HL-60 (cell line): ENCODE results near the gene UPK3B.

ENCODE experiments used
- GABPA ChIP-seq: IDR thresholded peaks from 2 replicates; pipeline ENCODE4 v1.6.1; 2012; ENCODE audit warnings: low read depth
- POLR2AphosphoS5 ChIP-seq: IDR thresholded peaks from 2 replicates; pipeline ENCODE4 v1.6.1; 2012; ENCODE audit warnings: low read depth
- TF ChIP-seq, protein P1 (sequence below): IDR thresholded peaks from one replicate; pipeline ENCODE4 v1.5.1; 2011; ENCODE audit warnings: low read length, control low read depth, inconsistent platforms; ENCODE audit not compliant: insufficient read depth
- TF ChIP-seq, protein P2 (sequence below): IDR thresholded peaks from 2 replicates; pipeline ENCODE4 v1.6.1; 2012; ENCODE audit warnings: low read depth; ENCODE audit not compliant: insufficient replicate concordance

DNA sequence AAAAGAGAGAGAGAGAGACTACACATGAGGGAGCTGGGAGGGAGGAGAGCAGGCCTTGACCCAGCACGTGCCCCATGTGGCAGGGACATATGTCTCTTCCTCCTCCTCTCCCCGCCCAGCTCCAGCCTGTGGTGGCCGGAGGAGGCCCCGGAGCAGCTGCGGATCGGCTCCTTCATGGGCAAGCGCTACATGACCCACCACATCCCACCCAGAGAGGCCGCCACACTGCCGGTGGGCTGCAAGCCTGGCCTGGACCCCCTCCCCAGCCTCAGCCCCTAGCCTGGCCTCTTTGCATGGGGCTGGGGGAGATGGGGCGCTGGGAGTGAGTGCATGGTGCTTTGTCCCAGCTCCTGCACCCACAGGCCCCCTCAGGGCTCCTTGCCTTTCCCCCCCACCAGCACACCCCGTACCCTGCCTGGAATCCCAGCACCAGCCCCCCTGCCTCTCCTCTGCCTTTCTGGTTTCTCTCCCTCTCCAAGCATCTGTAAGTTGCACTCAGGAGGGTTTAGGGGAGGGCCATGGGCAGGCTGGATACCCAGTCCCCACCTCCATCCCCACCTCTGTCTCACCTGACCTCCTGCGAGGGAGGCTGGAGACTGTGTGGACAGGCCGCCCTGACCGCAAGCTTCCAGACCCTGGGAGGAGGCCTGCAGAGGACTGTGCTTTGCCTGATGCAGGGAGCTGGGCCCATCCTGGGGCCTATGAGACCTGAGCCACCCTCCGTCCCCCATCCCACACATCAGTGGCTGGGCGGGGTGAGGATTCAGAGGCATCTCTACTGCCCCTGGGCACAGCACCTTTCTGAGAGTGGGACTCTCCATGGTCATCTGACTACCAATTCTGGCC, 4.8 kb downstream of the UPK3B start:
- TF ChIP-seq POLR2AphosphoS5 (no peak), GABPA (no peak)
- TF ChIP-seq, protein P1, sequence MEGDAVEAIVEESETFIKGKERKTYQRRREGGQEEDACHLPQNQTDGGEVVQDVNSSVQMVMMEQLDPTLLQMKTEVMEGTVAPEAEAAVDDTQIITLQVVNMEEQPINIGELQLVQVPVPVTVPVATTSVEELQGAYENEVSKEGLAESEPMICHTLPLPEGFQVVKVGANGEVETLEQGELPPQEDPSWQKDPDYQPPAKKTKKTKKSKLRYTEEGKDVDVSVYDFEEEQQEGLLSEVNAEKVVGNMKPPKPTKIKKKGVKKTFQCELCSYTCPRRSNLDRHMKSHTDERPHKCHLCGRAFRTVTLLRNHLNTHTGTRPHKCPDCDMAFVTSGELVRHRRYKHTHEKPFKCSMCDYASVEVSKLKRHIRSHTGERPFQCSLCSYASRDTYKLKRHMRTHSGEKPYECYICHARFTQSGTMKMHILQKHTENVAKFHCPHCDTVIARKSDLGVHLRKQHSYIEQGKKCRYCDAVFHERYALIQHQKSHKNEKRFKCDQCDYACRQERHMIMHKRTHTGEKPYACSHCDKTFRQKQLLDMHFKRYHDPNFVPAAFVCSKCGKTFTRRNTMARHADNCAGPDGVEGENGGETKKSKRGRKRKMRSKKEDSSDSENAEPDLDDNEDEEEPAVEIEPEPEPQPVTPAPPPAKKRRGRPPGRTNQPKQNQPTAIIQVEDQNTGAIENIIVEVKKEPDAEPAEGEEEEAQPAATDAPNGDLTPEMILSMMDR = no peak
- TF ChIP-seq, protein P2, sequence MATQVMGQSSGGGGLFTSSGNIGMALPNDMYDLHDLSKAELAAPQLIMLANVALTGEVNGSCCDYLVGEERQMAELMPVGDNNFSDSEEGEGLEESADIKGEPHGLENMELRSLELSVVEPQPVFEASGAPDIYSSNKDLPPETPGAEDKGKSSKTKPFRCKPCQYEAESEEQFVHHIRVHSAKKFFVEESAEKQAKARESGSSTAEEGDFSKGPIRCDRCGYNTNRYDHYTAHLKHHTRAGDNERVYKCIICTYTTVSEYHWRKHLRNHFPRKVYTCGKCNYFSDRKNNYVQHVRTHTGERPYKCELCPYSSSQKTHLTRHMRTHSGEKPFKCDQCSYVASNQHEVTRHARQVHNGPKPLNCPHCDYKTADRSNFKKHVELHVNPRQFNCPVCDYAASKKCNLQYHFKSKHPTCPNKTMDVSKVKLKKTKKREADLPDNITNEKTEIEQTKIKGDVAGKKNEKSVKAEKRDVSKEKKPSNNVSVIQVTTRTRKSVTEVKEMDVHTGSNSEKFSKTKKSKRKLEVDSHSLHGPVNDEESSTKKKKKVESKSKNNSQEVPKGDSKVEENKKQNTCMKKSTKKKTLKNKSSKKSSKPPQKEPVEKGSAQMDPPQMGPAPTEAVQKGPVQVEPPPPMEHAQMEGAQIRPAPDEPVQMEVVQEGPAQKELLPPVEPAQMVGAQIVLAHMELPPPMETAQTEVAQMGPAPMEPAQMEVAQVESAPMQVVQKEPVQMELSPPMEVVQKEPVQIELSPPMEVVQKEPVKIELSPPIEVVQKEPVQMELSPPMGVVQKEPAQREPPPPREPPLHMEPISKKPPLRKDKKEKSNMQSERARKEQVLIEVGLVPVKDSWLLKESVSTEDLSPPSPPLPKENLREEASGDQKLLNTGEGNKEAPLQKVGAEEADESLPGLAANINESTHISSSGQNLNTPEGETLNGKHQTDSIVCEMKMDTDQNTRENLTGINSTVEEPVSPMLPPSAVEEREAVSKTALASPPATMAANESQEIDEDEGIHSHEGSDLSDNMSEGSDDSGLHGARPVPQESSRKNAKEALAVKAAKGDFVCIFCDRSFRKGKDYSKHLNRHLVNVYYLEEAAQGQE = no peak
